Measurements from ENCODE around the gene IL22RA2. TPM values are rescaled to one million over a fixed set of nuclear protein-coding genes. Genes with fewer than 3 reads are reported as not detected.
"Not testable (repeated sequence)": the region's sequence is repeated elsewhere in the genome, so short reads cannot be mapped to it uniquely, and the experiment has no call there.

The IL22RA2 gene
- polyA plus RNA-seq, 1 of the 3 experiments (the other 2 are of a cell fraction), result not detected

GRCh38 chr6:137217801-137218472, 44.5 kb upstream of the IL22RA2 start:
- 0 out of 2 replicates have a peak overlapping the region, but pooled peaks have one; percentile 97 for H2AFZ ChIP-seq (ENCODE audit: low read depth)
- ChIA-PET CTCF (interaction anchor here (0.9 to 1.2 kb wide), 4 partner anchors 10 to 424 kb away, joined by 3 to 5 read pairs (median 4); no protein-coding TSS in a partner anchor), POLR2A (interaction anchor here (1.1 kb wide), 1 partner anchor 238 kb away, joined by 3 read pairs; no protein-coding TSS in a partner anchor)
- no peaks in the 10 kb centered on the region for H3K27me3 ChIP-seq (ENCODE audit: insufficient read depth)
- WGBS (ENCODE audit: low lambda C conversion rate), result 51% methylated on average over 12 of the region's 12 CpGs
- H3K4me1 ChIP-seq (ENCODE audit: control insufficient read depth in 1 of 2, insufficient read depth in 2 of 2, low read depth in 1 of 2, low read length in 1 of 2), result peaks cover 0 to 19% of the 10 kb centered on the region in 2 experiments; a peak in 2 of 4 replicates
- DNase-seq, result no peak
- peak overlapping the region; percentile 84; the same call in 1 of the 2 replicates for H3K9ac ChIP-seq
- no peaks in the 10 kb centered on the region for H3K9me3 ChIP-seq
- H3K27ac ChIP-seq (ENCODE audit: low read depth in 2 of 2, low read length in 1 of 2), result peak overlapping the region in 1 of 2 experiments; percentile 16; a peak in 1 of 4 replicates
- peaks cover 0 to 3% of the 10 kb centered on the region in 2 experiments for H3K36me3 ChIP-seq (replicated peaks in 1 of 2; ENCODE audit: control insufficient read depth in 1 of 2, insufficient read depth in 2 of 2, low read length in 1 of 2)
- no peaks in the 10 kb centered on the region for H3F3A ChIP-seq (replicated peaks; ENCODE audit: insufficient read depth)
- no peaks in the 10 kb centered on the region for H3K9me2 ChIP-seq
- H3K79me2 ChIP-seq (ENCODE audit: insufficient read depth), result peaks cover 56% of the 10 kb centered on the region
- H3K4me2 ChIP-seq, result peak overlapping the region; percentile 80
- TF ChIP-seq FOSL2 (IDR thresholded peaks at IDR 0.05; ENCODE audit: borderline replicate concordance, low read depth), result no peak
- peaks cover 8% of the 10 kb centered on the region for H4K20me1 ChIP-seq (ENCODE audit: insufficient read depth)
- H3K4me3 ChIP-seq (ENCODE audit: low read depth in 2 of 2, low read length in 1 of 2), result peak overlapping the region; percentile 89 to 94

GRCh38 chr6:137216875-137217553, 43.6 kb upstream of the IL22RA2 start:
- H3K36me3 ChIP-seq (replicated peaks in 1 of 2; ENCODE audit: control insufficient read depth in 1 of 2, insufficient read depth in 2 of 2, low read length in 1 of 2), result peaks cover 0 to 3% of the 10 kb centered on the region in 2 experiments
- TF ChIP-seq NFIC (IDR thresholded peaks at IDR 0.05; ENCODE audit: borderline replicate concordance), result no peak
- TF ChIP-seq GABPA (IDR thresholded peaks at IDR 0.05; ENCODE audit: low read depth), result no peak
- no peak for TF ChIP-seq RCOR1 (IDR thresholded peaks at IDR 0.05; ENCODE audit: low read length)
- no peak for DNase-seq
- no peak overlapping the region for H2AFZ ChIP-seq (ENCODE audit: low read depth)
- H3K9me2 ChIP-seq, result no peaks in the 10 kb centered on the region
- H3K9me3 ChIP-seq, result no peaks in the 10 kb centered on the region
- no peaks in the 10 kb centered on the region for H3K27me3 ChIP-seq (ENCODE audit: insufficient read depth)
- peak overlapping the region; percentile 80; the same call in 1 of the 2 replicates for H3K4me2 ChIP-seq
- ChIA-PET CTCF (interaction anchor here (1.0 to 2.1 kb wide), 5 partner anchors 11 to 425 kb away, joined by 4 to 8 read pairs (median 4); partner anchors contain the start of gene MAP3K5), POLR2A (interaction anchor here (1.1 kb wide), 1 partner anchor 237 kb away, joined by 3 read pairs; no protein-coding TSS in a partner anchor)
- H3F3A ChIP-seq (replicated peaks; ENCODE audit: insufficient read depth), result no peaks in the 10 kb centered on the region
- no peak overlapping the region; a peak in 1 of 4 replicates for H3K27ac ChIP-seq (ENCODE audit: low read depth in 2 of 2, low read length in 1 of 2)
- H4K20me1 ChIP-seq (ENCODE audit: insufficient read depth), result peaks cover 13% of the 10 kb centered on the region
- 76% methylated on average over 12 of the region's 12 CpGs for WGBS (ENCODE audit: low lambda C conversion rate)
- H3K9ac ChIP-seq, result no peak overlapping the region
- H3K79me2 ChIP-seq (ENCODE audit: insufficient read depth), result peaks cover 65% of the 10 kb centered on the region
- peak overlapping the region in 1 of 2 experiments; percentile 14; a peak in 1 of 4 replicates for H3K4me3 ChIP-seq (ENCODE audit: low read depth in 2 of 2, low read length in 1 of 2)
- peaks cover 0 to 19% of the 10 kb centered on the region in 2 experiments; a peak in 2 of 4 replicates for H3K4me1 ChIP-seq (ENCODE audit: control insufficient read depth in 1 of 2, insufficient read depth in 2 of 2, low read depth in 1 of 2, low read length in 1 of 2)

- H3K4me1 ChIP-seq (ENCODE audit: control insufficient read depth in 1 of 2, insufficient read depth in 2 of 2, low read depth in 1 of 2, low read length in 1 of 2), result peaks cover 0 to 19% of the 10 kb centered on the region in 2 experiments; a peak in 2 of 4 replicates
- no peaks in the 10 kb centered on the region for H3K9me3 ChIP-seq
- ChIA-PET CTCF (interaction anchor here (1.3 to 2.1 kb wide), 2 partner anchors 122 to 424 kb away, joined by 4 to 8 read pairs; partner anchors contain the start of gene MAP3K5), POLR2A (no interaction called here)
- no peaks in the 10 kb centered on the region for H3K9me2 ChIP-seq
- no peak overlapping the region for H3K27ac ChIP-seq (ENCODE audit: low read depth in 2 of 2, low read length in 1 of 2)
- no peaks in the 10 kb centered on the region for H3K27me3 ChIP-seq (ENCODE audit: insufficient read depth)
- H3K9ac ChIP-seq, result no peak overlapping the region
- no peak overlapping the region for H3K4me3 ChIP-seq (ENCODE audit: low read depth in 2 of 2, low read length in 1 of 2)
- TF ChIP-seq IRF3 (IDR thresholded peaks at IDR 0.05; ENCODE audit: low read depth, low read length) (no peak), EP300 (IDR thresholded peaks at IDR 0.05; ENCODE audit: borderline replicate concordance in 1 of 2, low read depth in 1 of 2, low read length in 1 of 2) (no peak)
- H3K4me2 ChIP-seq, result no peak overlapping the region
- H4K20me1 ChIP-seq (ENCODE audit: insufficient read depth), result peaks cover 13% of the 10 kb centered on the region
- peaks cover 74% of the 10 kb centered on the region for H3K79me2 ChIP-seq (ENCODE audit: insufficient read depth)
- no peak overlapping the region for H2AFZ ChIP-seq (ENCODE audit: low read depth)
- peaks cover 0 to 3% of the 10 kb centered on the region in 2 experiments for H3K36me3 ChIP-seq (replicated peaks in 1 of 2; ENCODE audit: control insufficient read depth in 1 of 2, insufficient read depth in 2 of 2, low read length in 1 of 2)
- DNase-seq, result no peak
- no peaks in the 10 kb centered on the region for H3F3A ChIP-seq (replicated peaks; ENCODE audit: insufficient read depth)
These were observed 42.7 kb upstream of the IL22RA2 start for GRCh38 chr6:137216106-137216505.

- CTCF ChIA-PET, result interaction anchor here (1.3 to 2.1 kb wide), 2 partner anchors 121 to 423 kb away, joined by 4 to 8 read pairs; partner anchors contain the start of gene MAP3K5
- H3F3A ChIP-seq (replicated peaks; ENCODE audit: insufficient read depth); H3K9me2 ChIP-seq; POLR2A ChIA-PET; H3K9me3 ChIP-seq; H2AFZ ChIP-seq (ENCODE audit: low read depth); H3K27ac ChIP-seq (ENCODE audit: low read depth in 2 of 2, low read length in 1 of 2); H3K4me2 ChIP-seq; H3K27me3 ChIP-seq (ENCODE audit: insufficient read depth); H3K4me3 ChIP-seq (ENCODE audit: low read depth in 2 of 2, low read length in 1 of 2); H3K9ac ChIP-seq; DNase-seq; H3K36me3 ChIP-seq (replicated peaks in 1 of 2; ENCODE audit: control insufficient read depth in 1 of 2, insufficient read depth in 2 of 2, low read length in 1 of 2): not testable (repeated sequence)
- H3K4me1 ChIP-seq (ENCODE audit: control insufficient read depth in 1 of 2, insufficient read depth in 2 of 2, low read depth in 1 of 2, low read length in 1 of 2), result peaks cover 0 to 19% of the 10 kb centered on the region in 2 experiments; a peak in 2 of 4 replicates
- H4K20me1 ChIP-seq (ENCODE audit: insufficient read depth), result peaks cover 13% of the 10 kb centered on the region
- H3K79me2 ChIP-seq (ENCODE audit: insufficient read depth), result peaks cover 78% of the 10 kb centered on the region
- WGBS (ENCODE audit: low lambda C conversion rate), result 91% methylated on average over 3 of the region's 3 CpGs
These were observed 42.2 kb upstream of the IL22RA2 start for GRCh38 chr6:137215630-137216029.
